T1000 (cell line): ENCODE data around the gene NFS1.

Source experiments
- DNase-seq: peaks from one replicate; lab custom pipeline; 2025; ENCODE audit warnings: mixed read lengths; lab: John Stamatoyannopoulos, UW

The NFS1 gene

DNA sequence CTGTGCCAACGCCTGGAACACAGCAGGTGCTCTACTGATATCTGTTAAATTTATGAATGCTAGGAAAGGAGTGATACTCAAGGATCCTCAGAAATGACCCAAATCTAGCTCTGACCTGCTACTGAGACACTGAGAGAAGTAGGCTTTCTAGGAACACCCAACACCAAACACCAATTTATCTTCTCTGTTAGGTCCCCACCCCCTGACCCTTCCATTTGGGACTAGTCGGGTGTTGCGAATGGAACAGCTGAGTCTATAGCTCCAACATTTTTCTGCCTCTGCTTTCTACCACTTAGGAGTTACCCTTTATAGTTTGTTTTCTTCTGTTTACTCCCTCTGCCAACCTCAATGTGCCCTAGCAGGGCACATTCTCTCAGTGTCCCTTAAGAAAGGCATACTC, 58.4 kb downstream of the NFS1 start:
- no peak for DNase-seq

DNA sequence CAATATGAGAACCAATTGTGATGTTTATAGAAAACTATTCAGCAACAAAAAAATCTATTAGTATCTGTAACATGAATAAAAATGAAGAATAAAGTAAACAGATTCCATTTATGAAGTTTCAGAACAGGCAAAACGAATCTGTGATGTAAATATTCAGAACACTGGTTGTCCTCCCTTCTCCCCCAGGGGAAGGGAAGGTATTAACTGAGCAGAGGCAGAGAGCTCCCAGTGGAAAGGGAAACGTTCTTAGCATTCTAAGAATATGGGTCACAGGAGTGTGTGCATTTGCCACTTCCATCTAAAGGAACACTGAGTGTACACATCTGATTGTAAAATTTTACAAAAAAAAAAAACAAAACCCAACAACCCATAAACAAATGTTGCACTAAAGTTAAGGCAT, 60.4 kb downstream of the NFS1 start:
- DNase-seq, result no peak

GRCh38 chr20:35637276-35637675, 61.9 kb downstream of the NFS1 start:
- no peak for DNase-seq

DNA sequence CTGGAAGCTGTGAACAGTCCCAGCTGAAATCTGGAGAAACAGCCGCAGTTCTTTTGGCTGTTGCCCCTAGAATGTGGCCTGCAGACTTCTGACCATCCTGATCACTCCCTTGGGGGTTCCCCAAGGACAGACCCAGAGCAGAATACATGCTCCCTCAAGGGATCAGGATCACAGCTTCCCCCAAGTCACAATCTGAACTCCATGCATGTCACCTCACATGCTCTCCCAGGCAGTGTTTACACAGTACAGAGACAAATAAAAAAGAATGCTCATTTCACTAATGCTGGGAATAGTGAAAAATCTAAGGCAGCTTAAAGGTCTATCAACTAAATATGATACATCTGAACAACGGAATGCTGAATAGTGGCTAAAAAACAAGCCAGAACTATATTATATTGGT, 63.1 kb downstream of the NFS1 start:
- no peak for DNase-seq

DNA sequence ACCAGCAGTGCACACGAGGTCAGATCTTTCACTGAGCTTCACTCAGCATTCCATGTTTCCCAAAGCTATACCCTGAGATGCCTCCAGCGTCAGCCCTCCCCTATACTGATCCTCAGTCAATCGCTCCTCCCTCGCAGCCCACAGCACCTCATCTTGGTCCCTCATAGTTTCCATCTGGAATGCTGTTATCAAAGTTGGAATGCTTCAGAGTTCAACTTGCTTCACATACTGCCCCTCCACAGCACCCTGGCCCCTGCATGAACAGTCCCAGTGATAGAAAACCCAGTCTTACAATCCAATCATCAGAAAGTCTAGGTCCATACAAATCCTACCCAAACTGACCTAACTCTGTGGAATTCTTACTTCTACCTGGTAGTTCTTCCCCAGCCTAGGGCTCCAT, 63.5 kb downstream of the NFS1 start:
- DNase-seq, result no peak

- no peak for DNase-seq
These were observed 66.5 kb downstream of the NFS1 start for GRCh38 chr20:35632539-35633115.

DNA sequence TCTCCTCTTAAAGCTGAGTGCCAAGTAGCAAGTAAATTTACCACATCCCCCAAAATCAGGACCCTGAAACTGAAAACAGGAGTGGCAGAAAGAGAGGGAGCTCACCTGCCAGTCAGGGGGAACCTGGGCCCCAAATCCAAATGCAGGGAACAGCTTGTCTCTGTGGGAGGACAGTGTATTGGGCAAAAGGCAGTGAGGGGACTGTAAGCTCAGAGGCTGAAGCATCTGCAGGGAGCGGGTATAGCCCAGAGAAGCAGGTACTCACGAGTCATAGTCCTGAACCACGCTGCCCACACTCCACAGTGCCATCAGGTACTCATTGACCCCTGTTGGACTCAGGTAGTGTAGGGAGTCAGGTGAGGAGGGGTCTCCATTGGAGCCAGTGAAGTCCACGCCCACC, 68.5 kb downstream of the NFS1 start:
- no peak for DNase-seq

DNA sequence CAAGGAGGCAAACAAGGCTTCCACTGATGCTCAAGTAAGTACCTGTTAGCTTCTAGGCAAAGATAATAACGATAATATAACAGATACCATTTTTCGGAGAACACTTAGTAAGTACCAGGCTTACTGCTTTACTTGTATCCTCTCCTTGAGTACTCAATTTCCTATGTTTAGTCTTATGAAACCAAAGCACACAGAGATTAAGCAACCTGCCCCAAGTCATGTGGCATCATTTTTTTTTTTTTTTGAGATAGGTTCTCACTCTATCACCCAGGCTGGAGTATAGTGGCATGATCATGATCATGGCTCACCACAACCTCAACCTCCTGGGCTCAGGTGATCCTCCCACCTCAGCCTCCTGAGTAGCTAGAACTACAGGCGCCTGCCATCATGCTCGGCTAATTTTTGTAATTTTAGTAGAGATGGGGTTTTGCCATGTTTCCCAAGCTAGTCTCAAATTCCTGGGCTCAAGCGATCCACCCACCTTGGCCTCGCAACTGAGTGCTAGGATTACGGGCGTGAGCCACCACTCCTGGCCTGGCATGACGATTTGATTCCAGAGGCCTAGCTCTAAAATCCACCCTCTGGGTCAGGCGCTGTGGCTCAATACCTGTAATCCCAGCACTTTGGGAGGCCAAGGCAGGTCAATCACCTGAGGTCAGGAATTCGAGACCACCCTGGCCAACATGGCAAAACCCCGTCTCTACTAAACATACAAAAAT, 69.6 kb downstream of the NFS1 start:
- no peak for DNase-seq

DNA sequence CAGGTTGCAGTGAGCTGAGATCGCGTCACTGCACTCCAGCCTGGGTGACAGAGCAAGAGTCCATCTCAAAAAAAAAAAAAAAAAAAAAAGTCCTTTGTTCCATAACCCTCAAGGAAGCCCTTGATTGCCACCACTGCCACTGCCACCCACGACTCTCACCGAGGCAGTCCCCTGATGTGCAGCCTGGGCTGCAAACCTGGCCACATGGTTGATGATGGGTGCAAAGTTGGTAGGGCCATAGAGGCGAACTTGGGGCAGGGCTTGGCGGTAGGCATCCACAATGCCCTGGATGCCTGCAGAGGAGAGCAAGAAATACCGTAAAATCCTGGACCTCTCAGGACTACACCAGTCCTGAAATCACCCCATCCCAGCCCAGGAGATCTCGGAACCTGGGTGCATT, 72.0 kb downstream of the NFS1 start:
- DNase-seq, result no peak

DNA sequence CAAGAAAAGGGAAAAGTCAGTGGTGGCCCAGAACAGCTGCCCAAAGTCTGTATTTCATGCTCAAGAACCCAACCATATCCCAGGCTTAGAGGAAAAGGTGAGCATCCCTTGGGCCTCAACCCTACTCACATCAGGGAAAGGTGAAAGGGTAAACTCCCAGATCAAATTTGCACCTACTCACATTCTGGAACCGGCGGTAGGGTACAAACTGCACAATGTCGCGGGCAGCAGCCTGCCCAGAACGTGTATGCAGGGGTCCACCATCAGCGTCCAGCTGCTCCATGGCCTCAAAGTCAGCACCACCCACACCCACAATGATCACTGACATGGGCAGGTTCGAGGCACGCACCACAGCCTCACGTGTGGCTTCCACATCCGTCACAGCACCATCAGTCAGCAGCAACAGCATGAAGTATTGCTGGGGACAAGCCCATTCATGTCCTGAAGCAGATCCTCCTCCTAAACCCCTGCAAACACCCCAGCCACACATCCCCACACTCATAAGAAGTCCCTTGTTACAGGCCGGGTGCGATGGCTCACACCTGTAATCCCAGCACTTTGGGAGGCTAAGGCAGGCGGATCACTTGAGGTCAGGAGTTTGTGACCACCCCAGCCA, 72.7 kb downstream of the NFS1 start:
- DNase-seq, result no peak

- DNase-seq, result no peak
These were observed 73.4 kb downstream of the NFS1 start for GRCh38 chr20:35625584-35626385.

- no peak for DNase-seq
These were observed 77.6 kb downstream of the NFS1 start for GRCh38 chr20:35621560-35621946.

GRCh38 chr20:35620818-35621559, 78.2 kb downstream of the NFS1 start:
- DNase-seq, result no peak

GRCh38 chr20:35619196-35620095, 79.7 kb downstream of the NFS1 start:
- peak; percentile 86 for DNase-seq

- DNase-seq, result no peak
These were observed 80.7 kb downstream of the NFS1 start for GRCh38 chr20:35618263-35619131.
